Measurements from ENCODE around the gene ARL16.

The ARL16 gene

GRCh38 chr17:81672954-81673353 is 10.6 kb downstream of the ARL16 start:
- DNase-seq (ENCODE audit: low read depth in 2 of 2) = no peak

GRCh38 chr17:81672504-81672903 is 11.1 kb downstream of the ARL16 start:
- no peak for DNase-seq (ENCODE audit: low read depth in 2 of 2)

DNA sequence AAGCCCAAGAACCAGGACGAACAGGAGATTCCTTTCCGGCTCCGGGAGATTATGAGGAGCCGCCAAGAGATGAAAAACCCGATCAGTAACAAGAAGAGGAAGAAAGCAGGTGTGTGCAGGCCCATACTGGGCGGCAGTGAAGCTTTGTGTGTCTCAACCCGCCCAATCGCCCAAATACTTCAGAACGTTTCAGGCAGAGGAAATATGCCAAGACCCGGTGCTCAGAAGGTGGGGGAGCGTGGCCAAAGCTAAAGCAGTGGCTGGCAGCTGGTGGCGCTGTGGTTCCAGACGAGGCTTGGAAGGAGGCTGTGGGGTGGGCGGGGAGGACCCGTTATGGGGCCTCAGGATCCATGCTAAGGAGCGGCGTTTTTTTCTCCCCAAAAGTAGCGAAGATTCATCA is 15.8 kb downstream of the ARL16 start:
- DNase-seq (ENCODE audit: low read depth in 2 of 2) = no peak

GRCh38 chr17:81666342-81667191 is 17.0 kb downstream of the ARL16 start, which contains the start of the genes CCDC137 and OXLD1:
Gene CCDC137 (plus strand): TSS chr17:81666737. CDS start chr17:81666767, 30 bp downstream.
Gene OXLD1 (minus strand): TSS chr17:81666605. CDS start chr17:81666577, 28 bp downstream.
- peak; percentile 82 to 84 for DNase-seq (ENCODE audit: low read depth in 2 of 2)

DNA sequence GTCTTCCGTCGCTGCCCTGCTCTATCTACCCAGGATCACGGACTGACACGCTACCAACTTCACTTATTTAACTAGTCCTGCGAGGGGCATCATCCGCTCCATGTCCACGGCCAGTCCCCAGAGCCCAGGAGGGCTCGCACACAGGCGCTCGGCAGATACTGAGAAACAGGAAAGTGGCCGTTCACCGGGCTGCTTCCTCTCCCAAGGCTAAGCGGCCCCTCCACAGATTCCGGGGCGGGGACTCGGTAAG is 17.6 kb downstream of the ARL16 start:
- DNase-seq (ENCODE audit: low read depth in 2 of 2) = no peak

GRCh38 chr17:81665205-81666091 is 18.1 kb downstream of the ARL16 start:
- no peak for DNase-seq (ENCODE audit: low read depth in 2 of 2)

- no peak for DNase-seq (ENCODE audit: low read depth in 2 of 2)
Observed at GRCh38 chr17:81664051-81664470, 19.5 kb downstream of the ARL16 start.

GRCh38 chr17:81662002-81662401 is 21.6 kb downstream of the ARL16 start:
- DNase-seq (ENCODE audit: low read depth in 2 of 2) = no peak

DNA sequence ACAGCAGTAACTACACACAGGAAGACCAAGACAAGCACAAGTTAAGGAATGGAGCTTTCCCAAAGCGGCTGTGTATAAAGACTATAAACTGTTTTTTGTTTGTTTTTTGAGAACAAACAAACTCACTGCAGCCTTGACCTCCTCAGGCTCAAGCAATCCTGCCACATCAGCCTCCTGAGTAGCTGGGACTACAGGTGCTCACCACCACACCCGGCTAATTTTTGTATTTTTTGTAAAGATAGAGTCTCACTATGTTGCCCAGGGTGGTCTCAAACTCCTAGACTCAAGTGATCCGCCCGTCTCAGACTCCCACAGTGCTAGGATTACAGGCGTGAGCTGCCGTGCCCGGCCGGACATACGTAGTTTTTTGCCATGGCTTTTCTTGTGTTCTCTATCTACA is 23.2 kb downstream of the ARL16 start:
- no peak for DNase-seq (ENCODE audit: low read depth in 2 of 2)

- no peak for DNase-seq (ENCODE audit: low read depth in 2 of 2)
Observed at GRCh38 chr17:81659038-81659437, 24.6 kb downstream of the ARL16 start.

GRCh38 chr17:81656835-81657234 is 26.8 kb downstream of the ARL16 start:
- DNase-seq (ENCODE audit: low read depth in 2 of 2) = no peak

- DNase-seq (ENCODE audit: low read depth in 2 of 2) = no peak
Observed at GRCh38 chr17:81656118-81656743, 27.4 kb downstream of the ARL16 start, which contains the start of gene PDE6G. Gene PDE6G (minus strand): TSS chr17:81656542. CDS start chr17:81653305, 3,237 bp downstream.

- DNase-seq (ENCODE audit: low read depth in 2 of 2) = no peak
Observed at GRCh38 chr17:81655378-81656117, 28.0 kb downstream of the ARL16 start.

DNA sequence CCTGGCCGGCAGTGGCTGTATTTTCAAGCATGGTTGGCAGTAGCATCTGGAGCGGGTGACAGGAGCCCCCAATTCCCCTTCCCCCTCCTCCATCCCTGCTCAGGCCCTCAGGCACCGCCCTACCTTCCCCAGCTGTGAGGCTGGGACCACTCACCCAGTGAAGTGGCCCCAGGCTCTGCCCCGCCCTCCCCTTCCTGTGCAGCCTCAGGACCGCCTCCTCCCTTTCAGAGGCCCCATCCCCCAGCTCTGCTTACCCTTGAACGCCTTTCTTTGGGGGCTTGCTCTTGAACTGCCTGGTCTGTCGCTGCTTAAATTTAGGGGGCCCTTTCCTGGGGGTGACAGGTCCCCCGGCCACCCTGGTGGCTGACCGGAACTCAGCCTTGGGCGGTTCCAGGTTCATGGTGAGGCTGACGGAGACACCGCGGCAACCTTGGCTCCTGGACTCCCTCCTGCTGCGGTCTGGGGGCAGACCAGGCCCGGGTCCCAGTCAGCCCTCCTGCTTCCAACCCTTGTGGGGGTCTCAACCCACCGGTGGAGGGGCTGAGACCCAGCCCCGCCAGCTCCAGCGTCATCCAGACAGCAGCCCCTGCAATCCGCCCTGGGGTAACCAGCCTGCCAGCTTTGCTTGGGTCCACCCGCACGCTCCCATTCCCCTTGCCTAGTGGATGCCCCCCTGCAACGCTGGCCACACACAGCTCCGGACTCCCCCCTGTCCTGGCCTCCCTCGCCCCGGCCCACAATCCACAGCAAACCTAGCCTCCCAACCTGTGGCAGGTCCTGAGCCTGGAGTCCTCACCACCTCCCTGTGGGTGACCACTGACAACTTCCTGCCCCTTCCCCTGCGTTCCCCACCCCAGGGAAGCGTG is 30.5 kb downstream of the ARL16 start:
- DNase-seq (ENCODE audit: low read depth in 2 of 2) = no peak

DNA sequence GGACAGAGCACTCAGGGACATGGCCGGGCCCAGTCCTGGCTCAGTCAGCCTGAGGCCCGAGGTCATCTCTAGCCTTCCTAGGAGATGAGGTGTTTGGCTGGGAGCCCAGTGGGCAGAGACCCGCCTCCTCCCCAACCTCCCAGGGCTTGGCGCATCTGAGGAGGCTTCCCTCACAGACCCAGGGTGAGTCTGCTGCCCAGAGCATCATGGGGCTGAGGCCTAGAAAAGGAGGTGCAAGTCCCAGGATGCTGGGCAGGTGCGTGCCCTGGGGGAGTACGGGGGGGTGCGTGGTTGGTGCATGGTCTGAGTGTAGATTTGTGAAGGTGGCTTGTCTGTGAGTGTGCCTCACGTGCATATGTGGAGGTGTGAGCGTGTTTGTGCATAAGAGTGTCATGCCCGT is 31.9 kb downstream of the ARL16 start:
- no peak for DNase-seq (ENCODE audit: low read depth in 2 of 2)

- DNase-seq (ENCODE audit: low read depth in 2 of 2) = no peak
Observed at GRCh38 chr17:81650951-81651350, 32.6 kb downstream of the ARL16 start.

- DNase-seq (ENCODE audit: low read depth in 2 of 2) = no peak
Observed at GRCh38 chr17:81648707-81649085, 34.9 kb downstream of the ARL16 start.

- no peak for DNase-seq (ENCODE audit: low read depth in 2 of 2)
Observed at GRCh38 chr17:81648013-81648706, 35.4 kb downstream of the ARL16 start.

DNA sequence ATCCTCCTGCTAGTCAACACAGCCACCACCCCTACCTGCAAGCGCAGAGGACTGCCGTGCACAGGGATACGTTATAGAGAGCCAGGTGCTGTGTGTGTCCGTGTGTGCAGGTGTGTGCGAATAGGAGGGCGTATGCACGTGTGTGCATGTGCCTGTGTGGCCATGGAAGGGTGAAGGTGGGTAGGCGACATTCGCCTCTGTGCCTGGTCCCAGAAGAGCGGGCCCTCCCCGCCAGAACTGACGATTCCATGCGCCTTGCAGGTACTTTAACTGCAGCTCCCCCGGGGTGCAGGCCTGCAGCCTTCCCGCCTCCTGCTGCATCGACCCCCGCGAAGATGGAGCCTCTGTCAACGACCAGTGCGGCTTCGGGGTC is 36.0 kb downstream of the ARL16 start:
- DNase-seq (ENCODE audit: low read depth in 2 of 2) = no peak
